Caco-2 (cell line): ENCODE measurements around the gene DENND1B. TPM values are rescaled to one million over a fixed set of nuclear protein-coding genes. Genes with fewer than 3 reads are reported as not detected.

ENCODE experiments used
- BruUV-seq: library from RNA; stranded (reverse); fragments of 400-500 nt; replicated peaks from 2 replicates; lab custom pipeline; 2021; lab: Mats Ljungman, UMichigan
- CTCF ChIA-PET: fragments of 300-600 bp; sonication (Branson Sonifier 250); formaldehyde crosslinking; loops from one replicate; lab custom pipeline; 2022; ENCODE audit warnings: antibody characterized with exemption; lab: Charles Lee
- POLR2A ChIA-PET: fragments of 300-600 bp; sonication (Branson Sonifier 250); formaldehyde crosslinking; loops from one replicate; lab custom pipeline; 2022; ENCODE audit warnings: antibody characterized with exemption; lab: Charles Lee
- DNase-seq, 2 experiments: peaks; one replicate each; pipeline versions ENCODE4 v3.0.0 to v3.0.0-alpha.2; 2020 to 2022
- H3K27me3 ChIP-seq: replicated peaks from 2 replicates; pipeline ENCODE4 v1.6.0; 2011; ENCODE audit warnings: low read length; ENCODE audit not compliant: control insufficient read depth, insufficient read depth
- H3K36me3 ChIP-seq: 2 replicates; pipeline ENCODE4 v1.5.1; 2011; ENCODE audit warnings: low read length; ENCODE audit not compliant: control insufficient read depth, insufficient read depth
- H3K4me1 ChIP-seq: fragments of 250-450 bp; sonication (Bioruptor Pico); 2 replicates; pipeline ENCODE4 v1.5.1; 2020; ENCODE audit warnings: mild to moderate bottlenecking
- H3K4me3 ChIP-seq: 2 replicates; pipeline ENCODE4 v1.5.1; 2011; ENCODE audit warnings: low read depth, mild to moderate bottlenecking, control low read depth, low read length
- H3K9me3 ChIP-seq: fragments of 250-450 bp; sonication (Bioruptor Pico); 2 replicates; pipeline ENCODE4 v1.5.1; 2020; ENCODE audit warnings: mild to moderate bottlenecking, moderate library complexity
- H3K27ac Mint-ChIP-seq: one replicate; pipeline ENCODE4 v1.8.0; 2022; ENCODE audit warnings: mixed read lengths; ENCODE audit not compliant: unreplicated experiment
- H3K27me3 Mint-ChIP-seq: one replicate; pipeline ENCODE4 v1.8.0; 2022; ENCODE audit warnings: mixed read lengths; ENCODE audit not compliant: insufficient read depth, unreplicated experiment
- H3K36me3 Mint-ChIP-seq: one replicate; pipeline ENCODE4 v1.8.0; 2022; ENCODE audit warnings: mild to moderate bottlenecking, mixed read lengths; ENCODE audit not compliant: insufficient read depth, unreplicated experiment
- H3K4me1 Mint-ChIP-seq: one replicate; pipeline ENCODE4 v1.8.0; 2022; ENCODE audit warnings: low read depth, mixed read lengths; ENCODE audit not compliant: unreplicated experiment
- H3K4me3 Mint-ChIP-seq: one replicate; pipeline ENCODE4 v1.8.0; 2022; ENCODE audit warnings: mild to moderate bottlenecking, moderate library complexity, mixed read lengths; ENCODE audit not compliant: unreplicated experiment
- H3K9me3 Mint-ChIP-seq: one replicate; pipeline ENCODE4 v1.8.0; 2022; ENCODE audit warnings: mixed read lengths; ENCODE audit not compliant: unreplicated experiment
- intact Hi-C: fragments of 100-400 bp; cut with micrococcal nuclease; formaldehyde crosslinking; loops from one replicate; pipeline ENCODE4 v1.10.0; 2022; ENCODE audit not compliant: unreplicated experiment
- total RNA-seq: library from RNA; stranded (reverse); gene quantifications from 2 replicates; pipeline ENCODE4 v1.2.3, GENCODE V29; 2022
- TF ChIP-seq, protein P1 (sequence below), 2 experiments: fragments of 200-600 bp in 1 of 2; IDR thresholded peaks; 1 replicate in 1 of 2; 2 replicates in 1 of 2; pipeline versions ENCODE4 v1.5.1 to v1.8.0; 2011 to 2022; ENCODE audit warnings: antibody characterized with exemption in 1 of 2, control low read depth in 1 of 2, inconsistent platforms in 1 of 2, low read depth in 1 of 2, low read length in 1 of 2, mild to moderate bottlenecking in 1 of 2, moderate library complexity in 1 of 2; ENCODE audit not compliant: insufficient read depth in 1 of 2, severe bottlenecking in 1 of 2, unreplicated experiment in 1 of 2

The DENND1B gene
- total RNA-seq, 1 experiment from 2014 or later = 9.6 TPM

DNA sequence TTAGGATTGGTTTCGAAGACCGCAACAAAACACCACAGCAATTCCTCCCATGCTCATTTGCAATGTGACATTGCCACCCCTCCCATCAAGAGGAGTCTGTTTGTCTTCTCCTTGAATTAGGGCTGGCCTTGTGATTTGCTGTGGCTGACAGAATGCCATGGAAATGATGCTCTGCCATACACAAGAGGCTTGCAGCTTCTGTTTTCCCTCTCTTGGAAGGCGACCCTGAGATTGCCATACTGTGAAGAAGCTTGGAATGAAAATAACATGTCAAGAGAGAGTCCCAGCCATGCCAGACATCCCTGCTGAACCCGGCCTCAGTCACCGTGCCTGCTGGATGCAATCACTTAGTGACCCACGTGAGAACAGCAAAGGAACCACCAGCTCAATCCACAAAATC lies 294.8 kb downstream of the DENND1B start:
- Mint-ChIP-seq H3K4me1 (peaks cover 5% of the 10 kb centered on the region), H3K27me3 (peaks cover 6% of the 10 kb centered on the region), H3K9me3 (no peaks in the 10 kb centered on the region), H3K27ac (no peak overlapping the region), H3K36me3 (no peaks in the 10 kb centered on the region), H3K4me3 (no peak overlapping the region)
- intact Hi-C loops = no loop called here
- TF ChIP-seq, protein P1, sequence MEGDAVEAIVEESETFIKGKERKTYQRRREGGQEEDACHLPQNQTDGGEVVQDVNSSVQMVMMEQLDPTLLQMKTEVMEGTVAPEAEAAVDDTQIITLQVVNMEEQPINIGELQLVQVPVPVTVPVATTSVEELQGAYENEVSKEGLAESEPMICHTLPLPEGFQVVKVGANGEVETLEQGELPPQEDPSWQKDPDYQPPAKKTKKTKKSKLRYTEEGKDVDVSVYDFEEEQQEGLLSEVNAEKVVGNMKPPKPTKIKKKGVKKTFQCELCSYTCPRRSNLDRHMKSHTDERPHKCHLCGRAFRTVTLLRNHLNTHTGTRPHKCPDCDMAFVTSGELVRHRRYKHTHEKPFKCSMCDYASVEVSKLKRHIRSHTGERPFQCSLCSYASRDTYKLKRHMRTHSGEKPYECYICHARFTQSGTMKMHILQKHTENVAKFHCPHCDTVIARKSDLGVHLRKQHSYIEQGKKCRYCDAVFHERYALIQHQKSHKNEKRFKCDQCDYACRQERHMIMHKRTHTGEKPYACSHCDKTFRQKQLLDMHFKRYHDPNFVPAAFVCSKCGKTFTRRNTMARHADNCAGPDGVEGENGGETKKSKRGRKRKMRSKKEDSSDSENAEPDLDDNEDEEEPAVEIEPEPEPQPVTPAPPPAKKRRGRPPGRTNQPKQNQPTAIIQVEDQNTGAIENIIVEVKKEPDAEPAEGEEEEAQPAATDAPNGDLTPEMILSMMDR (IDR thresholded peaks at IDR 0.05; ENCODE audit: insufficient read depth in 1 of 2, low read depth in 1 of 2, low read length in 1 of 2, severe bottlenecking in 1 of 2, unreplicated experiment in 1 of 2) = no peak
- ChIA-PET POLR2A (interaction anchor here (0.5 kb wide), 1 partner anchor 81 kb away, joined by 5 read pairs; no protein-coding TSS in a partner anchor), CTCF (no interaction called here)
- H3K9me3 ChIP-seq = no peaks in the 10 kb centered on the region
- no peaks in the 10 kb centered on the region for H3K4me1 ChIP-seq
- BruUV-seq = no TSS peak
- H3K27me3 ChIP-seq = no peaks in the 10 kb centered on the region
- H3K36me3 ChIP-seq = no peaks in the 10 kb centered on the region
- H3K4me3 ChIP-seq = no peak overlapping the region
- DNase-seq = no peak

DNA sequence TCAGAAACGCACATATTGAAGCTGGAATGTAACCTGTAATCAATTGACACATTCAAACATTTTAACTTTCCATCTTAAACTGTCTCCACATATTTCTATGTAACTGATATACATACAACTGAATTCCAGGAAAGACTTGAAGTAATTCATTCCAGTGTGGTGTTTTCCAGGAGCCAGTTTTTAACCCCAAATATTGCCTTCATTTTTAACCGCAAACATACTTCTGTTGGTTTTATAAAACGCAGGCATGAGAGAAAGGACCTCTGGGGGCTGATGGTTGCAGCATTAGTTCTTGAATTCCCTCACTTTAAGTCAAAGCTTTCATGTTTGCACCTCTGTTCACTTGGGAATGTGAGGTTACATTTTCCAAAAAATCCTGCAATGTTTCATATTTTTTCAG lies 303.1 kb downstream of the DENND1B start:
- H3K36me3 Mint-ChIP-seq = no peaks in the 10 kb centered on the region
- CTCF ChIA-PET = no interaction called here
- no peak for DNase-seq
- intact Hi-C loops = no loop called here
- TF ChIP-seq, protein P1 (IDR thresholded peaks at IDR 0.05; ENCODE audit: insufficient read depth in 1 of 2, low read depth in 1 of 2, low read length in 1 of 2, severe bottlenecking in 1 of 2, unreplicated experiment in 1 of 2) = no peak
- Histone ChIP-seq H3K9me3 (no peaks in the 10 kb centered on the region), H3K4me1 (no peaks in the 10 kb centered on the region), H3K27me3 (no peaks in the 10 kb centered on the region), H3K36me3 (no peaks in the 10 kb centered on the region), H3K4me3 (no peak overlapping the region)
- H3K4me1 Mint-ChIP-seq = peaks cover 10% of the 10 kb centered on the region
- POLR2A ChIA-PET = no interaction called here
- no TSS peak for BruUV-seq
- no peaks in the 10 kb centered on the region for H3K9me3 Mint-ChIP-seq
- H3K27me3 Mint-ChIP-seq = peaks cover 6% of the 10 kb centered on the region
- H3K27ac Mint-ChIP-seq = no peak overlapping the region
- no peak overlapping the region for H3K4me3 Mint-ChIP-seq

DNA sequence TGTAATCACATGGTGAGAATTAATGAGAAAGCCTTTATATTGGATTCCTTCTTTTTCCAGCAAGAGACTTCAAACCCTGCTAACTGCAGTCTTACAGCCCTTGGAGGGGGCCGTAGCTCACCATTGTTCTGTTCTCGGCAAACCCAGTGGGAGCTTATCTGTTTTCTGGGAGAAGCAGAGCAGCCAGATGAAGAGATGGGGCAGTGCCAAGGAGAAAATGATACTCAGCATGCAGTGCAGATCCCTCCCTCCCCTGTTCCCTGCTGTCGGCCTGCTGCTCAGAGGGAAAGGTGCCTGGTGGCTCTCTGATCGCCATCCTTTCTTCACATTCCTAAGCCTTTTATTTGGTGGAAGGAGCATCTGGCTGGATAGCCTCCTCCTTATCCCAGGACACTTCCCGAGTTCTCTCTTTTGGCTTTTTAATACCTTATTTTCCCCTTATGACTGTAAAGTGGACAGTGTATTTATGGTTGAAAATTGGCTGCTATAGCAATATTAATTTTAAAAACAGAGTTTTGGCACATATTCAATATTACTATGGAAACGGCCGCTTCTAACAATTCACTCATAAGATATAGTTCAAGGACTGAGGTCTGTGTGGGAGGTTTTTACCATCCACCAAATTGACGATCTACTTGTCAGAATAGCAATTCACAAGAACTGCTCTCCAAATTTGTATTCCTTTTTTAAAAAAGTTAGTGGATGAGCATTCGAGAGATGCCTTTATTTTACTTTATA lies 303.9 kb downstream of the DENND1B start:
- H3K27me3 Mint-ChIP-seq = peaks cover 6% of the 10 kb centered on the region
- no peaks in the 10 kb centered on the region for H3K27me3 ChIP-seq
- H3K4me3 ChIP-seq = no peak overlapping the region
- peaks cover 10% of the 10 kb centered on the region for H3K4me1 Mint-ChIP-seq
- no peak overlapping the region for H3K4me3 Mint-ChIP-seq
- intact Hi-C loops = no loop called here
- H3K27ac Mint-ChIP-seq = no peak overlapping the region
- no peaks in the 10 kb centered on the region for H3K9me3 Mint-ChIP-seq
- no peak for DNase-seq
- H3K9me3 ChIP-seq = no peaks in the 10 kb centered on the region
- ChIA-PET CTCF (no interaction called here), POLR2A (no interaction called here)
- H3K36me3 Mint-ChIP-seq = no peaks in the 10 kb centered on the region
- H3K4me1 ChIP-seq = no peaks in the 10 kb centered on the region
- no peaks in the 10 kb centered on the region for H3K36me3 ChIP-seq
- TF ChIP-seq, protein P1 (IDR thresholded peaks at IDR 0.05; ENCODE audit: insufficient read depth in 1 of 2, low read depth in 1 of 2, low read length in 1 of 2, severe bottlenecking in 1 of 2, unreplicated experiment in 1 of 2) = no peak
- no TSS peak for BruUV-seq
